ENCODE measurements around the gene PFAS.
"Not testable (repeated sequence)": the region's sequence is repeated elsewhere in the genome, so short reads cannot be mapped to it uniquely, and the experiment has no call there.

Gene PFAS

DNA sequence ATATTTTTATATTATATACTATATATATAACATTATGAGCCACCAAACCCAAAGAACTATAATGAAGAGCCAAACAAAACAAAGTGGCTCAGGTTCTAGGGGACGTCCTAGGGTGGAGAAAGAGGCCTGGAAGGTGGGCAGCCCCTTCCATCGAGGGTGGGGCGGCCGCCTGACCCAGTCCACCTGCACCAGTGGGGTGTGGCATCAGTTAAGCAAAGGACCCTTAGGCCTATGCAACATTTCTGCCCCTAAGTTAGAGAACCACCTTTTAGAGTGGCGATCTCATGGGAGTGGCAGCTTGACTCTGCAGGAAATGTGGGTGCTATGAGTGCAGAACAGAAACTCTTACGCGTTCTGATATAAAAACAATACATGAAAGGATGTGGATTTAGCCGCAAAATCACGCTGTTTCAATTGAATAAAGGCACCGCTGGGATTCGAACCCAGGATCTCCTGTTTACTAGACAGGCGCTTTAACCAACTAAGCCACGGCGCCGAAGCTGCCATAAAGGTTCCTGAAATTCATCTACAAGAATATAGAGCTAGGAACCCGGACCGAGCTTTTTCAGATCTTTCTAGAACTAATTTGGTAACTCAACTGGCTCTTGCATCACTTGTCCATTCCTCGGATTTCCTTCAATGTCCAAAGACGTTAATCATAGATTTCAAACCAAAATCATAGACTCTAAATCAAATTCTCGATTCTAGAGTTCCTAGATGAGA lies 23.1 kb upstream of the PFAS start:
- no peak for FAIRE-seq

DNA sequence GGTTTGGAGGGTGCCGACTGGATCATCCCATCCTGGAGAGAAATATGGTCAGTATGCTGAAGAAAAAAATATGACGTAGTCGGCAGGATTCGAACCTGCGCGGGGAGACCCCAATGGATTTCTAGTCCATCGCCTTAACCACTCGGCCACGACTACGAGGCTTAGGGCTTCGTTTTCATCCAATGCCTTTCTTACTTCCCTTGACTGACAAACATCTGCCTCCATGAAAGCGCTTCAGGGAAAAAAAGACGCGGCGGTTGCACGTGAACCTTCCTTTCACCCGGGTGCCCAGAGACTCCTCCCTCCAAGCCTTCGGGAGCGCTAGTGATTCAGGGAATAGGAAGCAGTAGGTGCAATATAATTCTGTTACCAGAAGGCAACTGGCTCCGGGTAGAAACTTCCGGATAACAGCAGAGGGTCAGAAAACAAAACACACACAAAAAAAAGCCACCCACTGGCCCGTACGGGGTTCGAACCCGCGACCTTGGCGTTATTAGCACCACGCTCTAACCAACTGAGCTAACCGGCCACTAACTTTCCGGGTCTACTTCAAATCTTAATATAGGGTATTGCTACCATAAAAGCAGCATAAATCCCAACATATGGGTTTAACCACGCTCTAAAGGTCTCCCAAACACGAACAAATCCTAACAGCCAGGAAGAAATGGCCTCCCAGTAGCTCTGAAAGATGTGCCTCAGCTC lies 22.4 kb upstream of the PFAS start:
- no peak for FAIRE-seq

DNA sequence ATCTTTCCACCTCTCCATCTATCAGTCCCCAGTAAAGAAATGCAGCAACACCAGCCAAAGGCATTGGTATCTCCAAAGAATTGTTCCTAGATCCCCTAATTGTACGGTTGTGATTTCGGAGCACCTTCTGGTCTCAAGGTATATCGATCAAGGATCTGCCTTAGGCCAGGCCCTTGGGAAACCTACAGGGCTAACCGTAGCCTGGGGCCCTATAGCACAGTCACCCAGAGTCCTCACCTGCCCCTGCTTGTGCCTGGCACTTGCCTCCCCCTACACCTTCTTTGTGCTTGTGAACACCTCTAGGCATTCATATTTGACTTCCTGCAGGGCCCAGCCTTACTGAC lies 21.9 kb upstream of the PFAS start:
- FAIRE-seq, result no peak

DNA sequence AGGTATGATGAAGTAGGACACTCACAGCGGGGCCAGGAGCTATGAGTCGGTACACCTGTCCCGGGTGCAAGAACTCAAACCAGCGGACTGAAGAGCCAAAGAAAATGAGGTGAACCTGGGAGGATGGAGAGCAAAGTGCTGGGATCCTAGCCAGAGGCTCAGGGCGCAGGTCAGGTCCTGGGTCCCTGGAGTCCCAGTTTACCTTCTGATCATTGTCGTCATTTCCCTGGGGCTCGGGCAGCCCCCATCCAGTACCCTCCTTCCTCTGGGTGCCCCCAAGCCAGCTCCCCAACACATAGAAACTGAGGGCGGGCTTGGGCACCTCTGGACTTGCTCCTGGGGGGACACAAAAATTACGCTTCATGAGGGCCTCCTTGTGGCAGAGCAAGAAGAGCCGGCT lies 17.4 kb upstream of the PFAS start:
- no peak for FAIRE-seq

DNA sequence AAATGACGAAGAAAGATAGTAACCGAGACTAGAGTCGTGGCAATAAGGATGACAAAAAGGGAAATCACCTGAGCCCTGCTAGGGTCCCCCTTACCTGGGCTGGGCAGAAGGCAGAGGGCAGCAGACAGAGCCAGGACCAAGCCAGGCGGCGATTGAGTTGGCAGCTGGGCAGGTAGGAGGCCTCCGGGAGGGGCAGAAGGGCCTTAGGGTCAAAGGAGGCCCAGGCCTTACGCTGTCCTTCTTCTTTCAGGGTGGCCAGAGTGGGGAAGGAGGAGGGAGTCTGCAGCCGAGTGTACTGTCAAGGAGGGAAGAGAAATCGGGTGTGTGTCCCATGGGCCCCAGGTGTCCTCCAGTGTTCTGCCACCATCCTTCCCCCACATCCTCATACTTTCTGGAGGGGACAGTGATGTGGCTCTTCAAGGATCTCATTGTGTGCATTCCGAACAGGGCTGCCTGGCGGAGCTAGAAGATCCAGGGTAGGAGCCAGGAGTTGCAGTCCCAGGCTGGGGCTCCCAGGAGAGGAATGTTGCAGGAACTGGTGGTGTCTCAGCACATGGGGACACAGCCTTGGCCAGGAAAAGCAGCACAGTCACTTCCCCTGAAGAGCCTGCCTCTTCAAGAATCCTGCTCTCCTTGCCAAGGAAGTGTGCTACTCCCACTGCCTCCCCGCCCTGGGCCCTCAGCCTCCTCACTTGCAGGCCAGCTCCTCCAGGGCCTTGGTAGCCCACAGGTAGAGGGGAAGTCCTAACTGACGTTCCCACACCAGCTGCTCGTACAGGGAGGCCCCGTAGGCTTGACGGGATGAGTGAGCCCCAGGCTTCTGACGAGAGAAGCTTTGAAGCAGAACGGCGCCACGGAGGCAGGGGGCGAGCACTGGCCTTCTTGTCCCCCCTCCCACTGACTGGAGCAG lies 14.5 kb upstream of the PFAS start:
- FAIRE-seq, result no peak

DNA sequence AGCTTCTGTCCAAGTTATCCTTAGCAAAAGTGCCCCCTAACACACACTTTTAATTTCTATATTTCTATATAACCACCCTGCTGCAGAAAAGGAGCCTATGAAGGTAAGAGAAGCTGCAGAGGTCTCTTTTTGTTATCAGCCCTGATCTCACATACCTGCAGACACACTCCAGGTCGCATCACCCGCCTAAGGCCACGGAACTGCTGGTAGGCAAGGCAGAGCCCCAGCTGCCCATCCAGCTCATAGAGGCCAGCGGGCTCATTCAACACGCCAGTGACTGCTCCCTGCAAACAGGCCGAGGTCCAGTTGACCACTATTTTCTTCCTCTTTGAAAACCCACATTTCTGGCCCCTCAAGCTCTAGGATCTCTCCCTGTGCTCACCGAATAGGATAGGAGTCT lies 13.4 kb upstream of the PFAS start:
- no peak for FAIRE-seq

DNA sequence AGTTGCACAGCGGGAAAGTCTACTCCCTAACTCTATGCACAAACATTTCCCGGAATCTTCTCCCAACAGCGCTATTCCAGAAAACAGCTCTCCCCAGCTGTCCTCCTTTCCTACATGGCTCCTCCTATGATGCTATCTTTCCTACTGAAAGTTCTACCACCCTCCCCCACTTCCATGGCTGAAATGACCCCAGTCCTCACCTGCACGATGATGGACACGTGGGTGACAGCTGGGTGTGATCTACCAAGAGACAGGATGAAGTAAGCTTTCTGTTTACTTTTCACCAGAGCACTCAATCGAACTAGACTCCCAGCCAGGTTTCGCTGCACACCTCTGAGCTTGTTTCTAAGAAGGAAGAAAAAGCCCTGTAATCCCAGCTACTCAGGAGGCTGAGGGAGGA lies 11.9 kb upstream of the PFAS start:
- FAIRE-seq, result no peak

DNA sequence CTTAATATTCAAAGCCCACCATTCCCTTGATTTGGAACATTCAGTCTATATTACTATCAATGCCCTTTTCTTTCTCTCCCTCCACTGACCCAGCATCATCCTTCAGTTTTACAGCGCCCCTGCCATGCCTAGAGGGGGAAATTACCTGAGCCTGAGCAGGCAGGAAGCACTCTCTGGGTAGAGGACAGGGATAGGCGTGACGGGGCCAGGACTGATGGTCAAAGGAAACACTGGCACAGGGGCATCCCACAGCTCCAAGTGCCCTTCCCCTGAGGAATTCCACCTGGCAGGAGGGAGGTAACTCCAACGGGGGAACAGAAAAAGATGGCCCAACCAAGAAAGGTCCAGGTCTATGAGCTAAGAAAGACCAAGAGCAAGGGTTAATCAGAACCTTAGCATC lies 11.2 kb upstream of the PFAS start:
- FAIRE-seq, result no peak

DNA sequence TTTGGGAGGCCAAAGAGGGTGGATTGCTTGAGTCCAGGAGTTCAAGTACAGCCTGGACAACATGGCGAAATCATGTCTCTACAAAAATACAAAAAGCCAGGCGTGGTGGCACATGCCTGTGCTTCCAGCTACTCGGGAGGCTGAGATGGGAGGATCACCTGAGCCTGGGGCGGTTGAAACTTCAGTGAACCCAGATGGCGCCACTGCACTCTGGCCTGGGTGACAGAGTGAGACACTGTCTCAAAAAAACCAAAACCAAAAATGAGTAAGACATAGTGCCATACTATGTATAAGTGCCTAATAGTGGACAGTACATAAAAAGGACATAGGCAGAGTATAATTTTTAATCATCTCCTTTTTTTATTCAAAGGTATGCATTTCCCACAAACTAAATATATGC lies 5.3 kb upstream of the PFAS start:
- FAIRE-seq, result no peak

DNA sequence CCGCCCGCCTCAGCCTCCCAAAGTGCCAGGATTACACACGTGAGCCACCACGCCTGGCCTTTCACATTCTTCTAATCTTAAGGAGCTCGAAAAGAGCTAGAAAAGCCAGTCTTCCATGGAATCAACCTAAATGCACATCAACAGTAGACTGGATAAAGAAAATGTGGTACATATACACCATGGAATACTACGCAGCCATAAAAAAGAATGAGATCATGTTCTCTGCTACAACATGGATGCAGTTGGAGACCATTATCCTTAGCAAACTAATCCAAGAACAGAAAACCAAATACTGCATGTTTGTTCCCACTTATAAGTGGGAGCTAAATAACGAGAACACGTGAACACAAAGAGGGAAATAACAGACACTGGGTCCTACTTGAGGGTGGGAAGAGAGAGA lies 4.3 kb upstream of the PFAS start:
- no peak for FAIRE-seq

DNA sequence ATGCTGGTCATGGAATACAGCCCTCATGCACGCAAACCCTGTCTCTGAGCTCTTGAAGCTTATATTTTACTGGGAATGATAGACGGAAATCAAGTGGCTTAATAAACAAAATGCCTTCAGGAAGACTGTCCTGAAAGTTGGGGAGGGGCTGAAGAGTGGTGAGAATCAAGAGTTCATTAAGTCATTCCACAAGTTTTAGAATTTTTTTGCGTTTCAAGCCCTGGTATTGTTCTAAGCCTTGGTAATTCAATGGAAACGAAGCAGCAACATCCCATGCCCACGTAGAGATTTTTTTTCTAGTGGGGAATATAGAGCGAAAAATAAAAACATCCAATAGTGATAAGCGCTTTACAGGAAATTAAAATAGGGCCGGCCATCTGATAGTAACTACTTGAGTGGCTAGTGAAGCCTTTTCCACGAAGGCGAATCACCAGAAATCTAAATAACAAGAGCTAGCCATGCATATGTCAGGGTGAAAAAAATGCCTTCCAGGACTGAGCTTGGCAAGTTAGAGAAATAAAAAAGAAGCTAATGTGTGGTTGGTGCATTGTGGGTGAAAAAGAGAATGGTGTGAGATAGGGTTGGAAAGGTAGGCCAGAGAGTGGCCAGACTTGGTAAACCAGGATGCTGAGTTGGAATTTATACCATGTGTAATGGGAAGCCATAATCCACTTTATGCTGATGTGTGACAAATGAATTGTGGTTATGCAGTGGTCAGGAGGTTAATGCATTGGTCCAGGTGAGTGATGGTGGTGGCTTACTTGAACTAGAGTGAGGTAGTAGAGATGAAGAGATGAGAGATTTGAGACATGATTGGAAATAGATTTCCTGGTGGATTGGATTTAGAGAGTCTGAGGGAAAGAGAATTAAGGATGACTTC lies 772 bp downstream of the PFAS start:
- no peak for FAIRE-seq

DNA sequence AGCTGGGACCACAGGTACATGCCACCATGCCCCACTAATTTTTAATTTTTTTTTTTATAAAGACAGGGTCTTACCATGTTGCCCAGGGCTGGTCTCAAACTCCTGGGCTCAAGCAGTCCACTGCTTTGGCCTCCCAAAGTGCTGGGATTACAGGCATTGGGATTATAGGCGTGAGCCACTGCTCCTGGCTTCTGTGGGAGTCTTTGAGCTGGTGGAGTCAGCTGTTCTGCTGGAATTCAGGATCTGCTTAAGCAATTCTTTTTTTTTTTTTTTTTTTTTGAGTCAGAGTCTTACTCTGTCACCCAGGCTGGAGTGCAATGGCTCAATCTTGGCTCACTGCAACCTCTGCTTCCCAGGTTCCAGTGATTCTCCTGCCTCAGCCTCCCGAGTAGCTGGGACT lies 2.3 kb downstream of the PFAS start:
- not testable (repeated sequence) for FAIRE-seq

DNA sequence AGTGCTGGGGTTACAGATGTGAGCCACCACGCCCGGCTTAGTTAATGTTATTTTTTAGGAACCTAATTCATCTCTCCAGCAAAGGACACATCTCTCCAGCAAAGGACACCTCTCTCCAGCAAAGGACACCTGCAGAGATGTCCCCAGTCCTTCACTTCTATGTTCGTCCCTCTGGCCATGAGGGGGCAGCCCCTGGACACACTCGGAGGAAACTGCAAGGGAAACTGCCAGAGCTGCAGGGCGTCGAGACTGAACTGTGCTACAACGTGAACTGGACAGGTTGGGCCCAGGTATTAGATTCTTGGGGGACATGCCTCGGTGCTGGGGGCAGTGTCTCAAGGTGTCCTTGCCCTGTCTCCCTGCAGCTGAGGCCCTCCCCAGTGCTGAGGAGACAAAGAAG lies 4.7 kb downstream of the PFAS start:
- no peak for FAIRE-seq

DNA sequence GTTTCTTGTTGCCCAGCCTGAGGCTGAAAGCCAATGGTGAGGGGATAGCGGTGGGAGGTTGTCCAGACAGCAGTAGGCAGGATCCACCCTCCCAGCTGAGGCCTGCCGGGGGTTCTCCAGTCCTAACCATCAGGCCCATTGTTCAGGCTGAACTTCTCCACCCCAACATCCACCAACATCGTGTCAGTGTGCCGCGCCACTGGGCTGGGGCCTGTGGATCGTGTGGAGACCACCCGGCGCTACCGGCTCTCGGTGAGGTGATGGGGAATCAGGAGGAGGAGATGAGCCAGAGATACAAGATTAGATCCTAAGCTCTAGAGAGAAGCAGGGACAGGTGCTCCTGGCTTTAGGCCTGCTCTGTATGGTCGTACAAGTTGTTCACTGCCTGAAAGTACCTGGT lies 5.8 kb downstream of the PFAS start:
- no peak for FAIRE-seq

DNA sequence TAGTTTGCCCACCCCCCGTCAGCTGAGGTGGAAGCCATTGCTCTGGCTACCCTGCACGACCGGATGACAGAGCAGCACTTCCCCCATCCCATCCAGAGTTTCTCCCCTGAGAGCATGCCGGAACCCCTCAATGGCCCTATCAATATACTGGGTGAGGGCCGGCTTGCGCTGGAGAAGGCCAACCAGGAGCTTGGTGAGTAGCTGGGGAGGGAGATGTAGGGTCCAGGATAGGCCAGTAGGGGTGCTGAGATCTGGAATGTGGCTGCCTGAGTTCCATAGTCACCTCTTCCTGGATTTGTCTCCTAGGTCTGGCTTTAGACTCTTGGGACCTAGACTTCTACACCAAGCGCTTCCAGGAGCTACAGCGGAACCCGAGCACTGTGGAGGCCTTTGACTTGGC lies 6.4 kb downstream of the PFAS start:
- no peak for FAIRE-seq

DNA sequence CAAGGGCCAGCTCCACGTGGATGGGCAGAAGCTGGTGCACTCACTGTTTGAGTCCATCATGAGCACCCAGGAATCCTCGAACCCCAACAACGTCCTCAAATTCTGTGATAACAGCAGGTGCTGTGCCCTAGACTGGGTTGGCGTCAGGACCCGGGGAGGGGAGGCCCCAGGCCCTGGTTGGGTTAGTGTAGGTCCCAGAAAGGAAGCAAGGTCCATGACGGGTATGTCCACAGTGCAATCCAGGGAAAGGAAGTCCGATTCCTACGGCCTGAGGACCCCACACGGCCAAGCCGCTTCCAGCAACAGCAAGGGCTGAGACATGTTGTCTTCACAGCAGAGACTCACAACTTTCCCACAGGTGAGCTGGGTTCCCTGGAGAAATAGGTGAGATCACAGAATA lies 7.2 kb downstream of the PFAS start:
- no peak for FAIRE-seq

DNA sequence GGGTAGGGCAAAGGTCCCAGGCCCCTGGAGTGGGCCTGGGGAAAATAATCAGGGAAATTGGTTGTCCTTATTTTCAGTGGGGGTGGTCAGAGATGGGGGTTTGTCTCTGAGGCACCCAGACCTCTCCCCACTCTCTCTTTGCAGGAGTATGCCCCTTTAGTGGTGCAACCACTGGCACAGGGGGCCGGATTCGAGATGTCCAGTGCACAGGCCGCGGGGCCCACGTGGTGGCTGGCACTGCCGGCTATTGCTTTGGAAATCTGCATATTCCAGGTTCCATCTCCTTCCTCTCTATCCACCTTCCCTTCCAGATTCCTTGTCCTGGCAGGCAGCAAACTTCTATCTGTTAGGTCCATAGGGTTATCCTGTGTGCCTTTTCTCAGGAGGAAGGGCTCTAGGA lies 7.6 kb downstream of the PFAS start:
- no peak for FAIRE-seq

DNA sequence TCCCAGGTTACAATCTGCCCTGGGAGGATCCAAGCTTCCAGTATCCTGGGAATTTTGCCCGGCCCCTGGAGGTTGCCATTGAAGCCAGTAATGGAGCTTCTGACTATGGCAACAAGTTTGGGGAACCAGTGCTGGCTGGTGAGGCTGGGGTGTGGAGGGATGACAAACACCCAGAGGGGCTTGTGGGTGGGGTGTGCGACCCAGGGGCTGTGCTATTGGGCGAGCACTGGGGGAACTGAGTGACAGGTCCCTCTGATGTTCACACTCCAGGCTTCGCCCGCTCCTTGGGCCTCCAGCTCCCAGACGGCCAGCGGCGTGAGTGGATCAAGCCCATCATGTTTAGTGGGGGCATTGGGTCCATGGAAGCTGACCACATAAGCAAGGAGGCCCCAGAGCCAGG lies 8.7 kb downstream of the PFAS start:
- no peak for FAIRE-seq

DNA sequence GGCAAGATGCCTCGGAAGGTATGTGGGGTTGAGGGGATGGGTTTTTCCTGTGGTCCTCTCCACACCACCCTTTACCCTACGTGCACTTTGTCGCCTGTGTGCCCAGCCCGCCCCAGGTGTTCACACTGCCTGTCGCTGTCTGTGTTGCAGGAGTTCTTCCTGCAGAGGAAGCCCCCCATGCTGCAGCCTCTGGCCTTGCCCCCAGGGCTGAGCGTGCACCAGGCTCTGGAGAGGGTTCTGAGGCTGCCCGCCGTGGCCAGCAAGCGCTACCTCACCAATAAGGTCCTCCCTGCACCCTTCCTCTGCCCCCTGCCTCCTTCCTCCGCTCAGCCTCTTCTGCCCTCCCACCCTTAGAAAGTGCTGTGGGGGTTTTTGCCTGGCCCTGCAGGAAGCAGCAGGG lies 15.2 kb downstream of the PFAS start:
- FAIRE-seq, result no peak

DNA sequence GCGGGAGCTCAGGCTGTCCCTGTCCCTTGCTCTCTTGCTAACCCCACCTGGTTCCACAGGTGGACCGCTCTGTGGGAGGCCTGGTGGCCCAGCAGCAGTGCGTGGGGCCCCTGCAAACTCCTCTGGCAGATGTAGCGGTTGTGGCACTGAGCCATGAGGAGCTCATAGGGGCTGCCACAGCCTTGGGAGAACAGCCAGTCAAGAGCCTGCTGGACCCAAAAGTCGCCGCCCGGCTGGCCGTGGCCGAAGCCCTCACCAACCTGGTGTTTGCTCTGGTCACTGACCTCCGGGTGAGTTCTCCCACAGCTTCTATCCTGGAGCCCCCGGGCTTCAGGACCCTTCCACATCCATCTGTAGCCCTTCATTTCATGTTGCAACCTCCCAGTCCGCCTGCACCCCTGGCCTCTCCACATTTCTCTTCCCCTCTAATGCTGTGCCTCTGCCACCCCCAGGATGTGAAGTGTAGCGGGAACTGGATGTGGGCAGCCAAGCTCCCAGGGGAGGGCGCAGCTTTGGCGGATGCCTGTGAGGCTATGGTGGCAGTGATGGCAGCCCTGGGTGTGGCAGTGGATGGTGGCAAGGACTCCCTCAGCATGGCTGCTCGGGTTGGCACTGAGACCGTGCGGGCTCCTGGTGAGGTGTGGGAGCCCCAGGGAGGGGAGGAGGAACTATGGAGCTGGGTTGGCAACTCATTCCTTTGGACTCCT lies 15.9 kb downstream of the PFAS start:
- FAIRE-seq, result no peak

DNA sequence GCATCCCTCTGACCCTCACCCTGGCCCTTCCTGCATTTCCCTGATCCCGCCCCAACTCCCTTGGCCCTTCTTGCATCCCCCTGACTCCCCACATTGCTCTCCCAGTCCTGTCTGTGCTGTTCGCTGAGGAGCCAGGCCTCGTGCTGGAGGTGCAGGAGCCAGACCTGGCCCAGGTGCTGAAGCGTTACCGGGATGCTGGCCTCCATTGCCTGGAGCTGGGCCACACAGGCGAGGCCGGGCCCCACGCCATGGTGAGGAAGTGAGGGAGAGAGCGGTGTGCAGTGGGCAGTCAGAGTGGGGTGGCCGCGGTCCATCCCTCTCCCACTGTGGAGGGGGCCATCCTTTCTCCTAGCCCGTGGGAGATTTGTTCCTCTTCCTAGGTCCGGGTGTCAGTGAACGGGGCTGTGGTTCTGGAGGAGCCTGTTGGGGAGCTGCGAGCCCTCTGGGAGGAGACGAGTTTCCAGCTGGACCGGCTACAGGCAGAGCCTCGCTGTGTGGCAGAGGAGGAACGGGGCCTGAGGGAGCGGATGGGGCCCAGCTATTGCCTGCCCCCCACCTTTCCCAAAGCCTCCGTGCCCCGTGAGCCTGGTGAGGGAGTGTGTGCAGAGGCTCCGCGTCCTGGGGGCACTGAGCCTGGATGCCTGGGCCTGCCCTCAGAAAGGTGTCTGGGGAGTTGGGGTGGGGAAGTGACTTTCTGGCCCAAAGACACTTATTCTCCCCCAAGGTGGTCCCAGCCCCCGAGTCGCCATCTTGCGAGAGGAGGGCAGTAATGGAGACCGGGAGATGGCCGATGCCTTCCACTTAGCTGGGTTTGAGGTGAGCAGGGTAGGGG lies 17.8 kb downstream of the PFAS start:
- no peak for FAIRE-seq

Data from TTC549 (cell line).